Fibroblast of lung (primary cell): ENCODE results near the gene VPS11. TPM values are rescaled to one million over a fixed set of nuclear protein-coding genes. Genes with fewer than 3 reads are reported as not detected.

Experiments
- DNase-seq, 2 donors: peaks; one replicate each; pipeline versions ENCODE4 v3.0.0 to v3.0.0-alpha.2; 2010; ENCODE audit warnings: low read depth in 2 of 2
- H2AFZ ChIP-seq: 2 replicates; pipeline ENCODE4 v1.5.1; 2012; ENCODE audit warnings: low read length, control low read depth, inconsistent platforms
- H3K27ac ChIP-seq: 2 replicates; pipeline ENCODE4 v1.5.1; 2011; ENCODE audit warnings: low read length, control low read depth; ENCODE audit not compliant: insufficient read depth
- H3K27me3 ChIP-seq: 2 replicates; pipeline ENCODE4 v1.5.1; 2011; ENCODE audit warnings: mild to moderate bottlenecking, low read length; ENCODE audit not compliant: control insufficient read depth, insufficient read depth
- H3K36me3 ChIP-seq: 2 replicates; pipeline ENCODE4 v1.5.1; 2011; ENCODE audit warnings: low read length; ENCODE audit not compliant: control insufficient read depth, insufficient read depth
- H3K4me1 ChIP-seq: 2 replicates; pipeline ENCODE4 v1.5.1; 2011; ENCODE audit warnings: low read length; ENCODE audit not compliant: control insufficient read depth, insufficient read depth; ENCODE audit errors: extremely low read depth
- H3K4me2 ChIP-seq: 2 replicates; pipeline ENCODE4 v1.5.1; 2011; ENCODE audit warnings: low read length, control low read depth; ENCODE audit not compliant: insufficient read depth; ENCODE audit errors: extremely low read depth
- H3K4me3 ChIP-seq, 4 experiments: fragments of 200-600 bp in 1 of 4; sonication (generic) in 1 of 4; replicated peaks in 1 of 4; 2 replicates each; pipeline ENCODE4 v1.5.1; 2011 to 2016; ENCODE audit warnings: low read length in 4 of 4, low read depth in 3 of 4, mild to moderate bottlenecking in 3 of 4, control low read depth in 2 of 4, inconsistent platforms in 1 of 4, mixed read lengths in 1 of 4; ENCODE audit not compliant: insufficient read depth in 1 of 4; ENCODE audit errors: control extremely low read depth in 1 of 4
- H3K79me2 ChIP-seq: 2 replicates; pipeline ENCODE4 v1.5.1; 2012; ENCODE audit warnings: mild to moderate bottlenecking, low read length, inconsistent platforms; ENCODE audit not compliant: control insufficient read depth, insufficient read depth
- H3K9ac ChIP-seq: 2 replicates; pipeline ENCODE4 v1.5.1; 2011; ENCODE audit warnings: mild to moderate bottlenecking, low read length, control low read depth; ENCODE audit not compliant: insufficient read depth
- H3K9me3 ChIP-seq: 2 replicates; pipeline ENCODE4 v1.5.1; 2012; ENCODE audit warnings: low read depth, low read length; ENCODE audit not compliant: control insufficient read depth, insufficient read depth
- H4K20me1 ChIP-seq: 2 replicates; pipeline ENCODE4 v1.5.1; 2011; ENCODE audit warnings: low read length; ENCODE audit not compliant: control insufficient read depth, insufficient read depth; ENCODE audit errors: extremely low read depth
- CTCF ChIP-seq, 2 donors: IDR thresholded peaks in 1 of 2; conservative IDR thresholded peaks in 1 of 2; 1 replicate in 1 of 2; 2 replicates in 1 of 2; pipeline ENCODE4 v1.5.1; 2011 to 2012; ENCODE audit warnings: low read length in 2 of 2, control low read depth in 1 of 2, inconsistent platforms in 1 of 2, low read depth in 1 of 2, mild to moderate bottlenecking in 1 of 2
- EZH2 ChIP-seq: IDR thresholded peaks from 2 replicates; pipeline ENCODE4 v1.5.1; 2012; ENCODE audit warnings: low read length, control low read depth, mild to moderate bottlenecking; ENCODE audit errors: missing control alignments
- polyA plus RNA-seq, 2 donors: library from polyadenylated mRNA; depleted of rRNA in 1 of 2; stranded (reverse) in 1 of 2; unstranded in 1 of 2; fragments of >200 nt; gene quantifications; 2 replicates each; pipeline ENCODE4 v1.2.1, GENCODE V29; 2011 to 2012; ENCODE audit warnings: missing spikeins in 1 of 2
- total RNA-seq: library from RNA; depleted of rRNA; stranded (reverse); fragments of >200 nt; gene quantifications from 2 replicates; pipeline ENCODE4 v1.2.1, GENCODE V29; 2014

Gene VPS11
- total and polyA plus RNA-seq, 2 donors (not counting 1 experiment from before 2014, with no cell fraction given): 9.1 to 34.3 TPM

- no peak for TF ChIP-seq CTCF (conservative IDR thresholded peaks at IDR 0.05 in 1 of 2, IDR thresholded peaks at IDR 0.05 in 1 of 2; ENCODE audit: low read depth in 1 of 2, low read length in 2 of 2)
- no peak for TF ChIP-seq EZH2
- no peak overlapping the region for H3K4me2 ChIP-seq
- H3K79me2 ChIP-seq: no peaks in the 10 kb centered on the region
- no peaks in the 10 kb centered on the region for H3K27me3 ChIP-seq
- H2AFZ ChIP-seq: no peak overlapping the region
- peaks cover 12% of the 10 kb centered on the region for H3K36me3 ChIP-seq
- no peaks in the 10 kb centered on the region for H3K9me3 ChIP-seq
- H3K4me3 ChIP-seq: no peak overlapping the region
- no peaks in the 10 kb centered on the region for H4K20me1 ChIP-seq
- no peak overlapping the region for H3K9ac ChIP-seq
- no peaks in the 10 kb centered on the region for H3K4me1 ChIP-seq
- no peak for DNase-seq
- no peak overlapping the region for H3K27ac ChIP-seq
These were observed 39.1 kb upstream of the VPS11 start for GRCh38 chr11:119028346-119029068.

GRCh38 chr11:119029069-119029339 lies 38.6 kb upstream of the VPS11 start:
- H3K4me1 ChIP-seq: no peaks in the 10 kb centered on the region
- H3K9ac ChIP-seq: no peak overlapping the region
- H3K27me3 ChIP-seq: no peaks in the 10 kb centered on the region
- TF ChIP-seq EZH2: no peak
- no peak for TF ChIP-seq CTCF (conservative IDR thresholded peaks at IDR 0.05 in 1 of 2, IDR thresholded peaks at IDR 0.05 in 1 of 2; ENCODE audit: low read depth in 1 of 2, low read length in 2 of 2)
- no peaks in the 10 kb centered on the region for H3K9me3 ChIP-seq
- peaks cover 12% of the 10 kb centered on the region for H3K36me3 ChIP-seq
- no peak overlapping the region for H3K27ac ChIP-seq
- no peak overlapping the region for H2AFZ ChIP-seq
- no peaks in the 10 kb centered on the region for H3K79me2 ChIP-seq
- H4K20me1 ChIP-seq: no peaks in the 10 kb centered on the region
- DNase-seq: no peak
- no peak overlapping the region for H3K4me3 ChIP-seq
- H3K4me2 ChIP-seq: no peak overlapping the region

GRCh38 chr11:119029340-119030028 lies 38.1 kb upstream of the VPS11 start:
- H4K20me1 ChIP-seq: no peaks in the 10 kb centered on the region
- no peak overlapping the region for H2AFZ ChIP-seq
- no peaks in the 10 kb centered on the region for H3K27me3 ChIP-seq
- no peaks in the 10 kb centered on the region for H3K79me2 ChIP-seq
- H3K4me2 ChIP-seq: peak overlapping the region; percentile 97
- TF ChIP-seq CTCF (conservative IDR thresholded peaks at IDR 0.05 in 1 of 2, IDR thresholded peaks at IDR 0.05 in 1 of 2; ENCODE audit: low read depth in 1 of 2, low read length in 2 of 2) (no peak), EZH2 (no peak)
- peaks cover 11% of the 10 kb centered on the region for H3K36me3 ChIP-seq
- no peak overlapping the region for H3K9ac ChIP-seq
- peak overlapping the region; percentile 83 to 85 (median 83) for H3K4me3 ChIP-seq
- H3K4me1 ChIP-seq: no peaks in the 10 kb centered on the region
- H3K9me3 ChIP-seq: no peaks in the 10 kb centered on the region
- H3K27ac ChIP-seq: no peak overlapping the region
- DNase-seq: no peak
